ENCODE data around the gene CENPU. TPM values are rescaled to one million over a fixed set of nuclear protein-coding genes. Genes with fewer than 3 reads are reported as not detected.

The CENPU gene
- total RNA-seq, 2 experiments from 2014 or later, result 49.7 to 53.4 TPM

DNA sequence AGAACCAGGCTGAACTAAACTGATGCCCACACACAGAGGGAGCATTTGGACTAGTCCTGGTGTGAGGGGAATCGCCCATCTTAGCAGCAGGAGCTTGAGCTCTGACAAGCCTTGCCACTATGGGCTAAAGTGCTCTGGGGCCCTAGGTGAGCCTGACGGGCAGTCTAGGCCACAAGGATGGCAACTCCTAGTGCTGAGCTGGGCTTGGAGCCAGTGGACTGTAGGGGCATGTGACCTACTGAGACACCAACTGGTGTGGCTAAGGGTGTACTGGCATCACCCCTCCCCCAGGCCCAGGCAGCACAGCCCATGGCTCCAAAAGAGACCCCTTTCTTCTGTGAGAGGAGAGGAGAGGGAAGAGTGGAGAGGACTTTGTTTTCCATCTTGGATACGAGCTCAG is 14.5 kb downstream of the CENPU start:
- DNase-seq (no peak), ATAC-seq (no peak)
- Mint-ChIP-seq H3K9me3 (peaks cover 13% of the 10 kb centered on the region), H3K4me3 (no peak overlapping the region), H3K36me3 (ENCODE audit: low read depth) (peaks cover 81% of the 10 kb centered on the region), H3K27ac (no peak overlapping the region), H3K27me3 (no peaks in the 10 kb centered on the region), H3K4me1 (ENCODE audit: low read depth) (peaks cover 8% of the 10 kb centered on the region)
- ChIA-PET POLR2A (interaction anchor here (1.3 to 1.9 kb wide), 4 partner anchors 9 to 20 kb away, joined by 3 to 7 read pairs (median 3); no protein-coding TSS in a partner anchor), CTCF (interaction anchor here (1.5 kb wide), 1 partner anchor 24 kb away, joined by 3 read pairs; no protein-coding TSS in a partner anchor)
- TF ChIP-seq, protein P1, sequence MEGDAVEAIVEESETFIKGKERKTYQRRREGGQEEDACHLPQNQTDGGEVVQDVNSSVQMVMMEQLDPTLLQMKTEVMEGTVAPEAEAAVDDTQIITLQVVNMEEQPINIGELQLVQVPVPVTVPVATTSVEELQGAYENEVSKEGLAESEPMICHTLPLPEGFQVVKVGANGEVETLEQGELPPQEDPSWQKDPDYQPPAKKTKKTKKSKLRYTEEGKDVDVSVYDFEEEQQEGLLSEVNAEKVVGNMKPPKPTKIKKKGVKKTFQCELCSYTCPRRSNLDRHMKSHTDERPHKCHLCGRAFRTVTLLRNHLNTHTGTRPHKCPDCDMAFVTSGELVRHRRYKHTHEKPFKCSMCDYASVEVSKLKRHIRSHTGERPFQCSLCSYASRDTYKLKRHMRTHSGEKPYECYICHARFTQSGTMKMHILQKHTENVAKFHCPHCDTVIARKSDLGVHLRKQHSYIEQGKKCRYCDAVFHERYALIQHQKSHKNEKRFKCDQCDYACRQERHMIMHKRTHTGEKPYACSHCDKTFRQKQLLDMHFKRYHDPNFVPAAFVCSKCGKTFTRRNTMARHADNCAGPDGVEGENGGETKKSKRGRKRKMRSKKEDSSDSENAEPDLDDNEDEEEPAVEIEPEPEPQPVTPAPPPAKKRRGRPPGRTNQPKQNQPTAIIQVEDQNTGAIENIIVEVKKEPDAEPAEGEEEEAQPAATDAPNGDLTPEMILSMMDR (IDR thresholded peaks at IDR 0.05), result no peak
- intact Hi-C loops (cut with micrococcal nuclease), result no loop called here

DNA sequence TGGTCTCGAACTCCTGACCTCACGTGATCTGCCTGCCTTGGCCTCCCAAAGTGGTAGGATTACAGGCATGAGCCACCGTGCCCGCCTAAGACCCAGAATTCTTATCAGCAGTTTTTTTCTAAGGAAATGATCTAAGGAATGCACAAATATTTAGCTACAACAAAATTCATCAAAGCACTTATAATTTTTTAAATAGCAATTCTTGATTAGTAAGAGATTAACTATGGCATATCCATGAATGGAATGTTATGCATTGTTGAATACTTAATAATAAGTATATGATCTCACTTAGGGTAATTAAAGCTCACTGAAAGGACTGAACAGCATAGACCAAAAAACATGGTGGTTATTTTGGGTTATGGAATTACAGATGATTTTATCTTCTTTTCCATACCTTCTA is 18.4 kb downstream of the CENPU start:
- TF ChIP-seq, protein P1 (IDR thresholded peaks at IDR 0.05), result no peak
- Mint-ChIP-seq H3K4me3 (no peak overlapping the region), H3K27me3 (no peaks in the 10 kb centered on the region), H3K4me1 (ENCODE audit: low read depth) (no peaks in the 10 kb centered on the region), H3K9me3 (peaks cover 1% of the 10 kb centered on the region), H3K36me3 (ENCODE audit: low read depth) (peaks cover 65% of the 10 kb centered on the region), H3K27ac (no peak overlapping the region)
- intact Hi-C loops (cut with micrococcal nuclease), result no loop called here
- ChIA-PET POLR2A (interaction anchor here (1.0 kb wide), 1 partner anchor 13 kb away, joined by 3 read pairs; no protein-coding TSS in a partner anchor), CTCF (interaction anchor here (0.8 to 1.3 kb wide), 2 partner anchors 9 to 19 kb away, joined by 3 to 4 read pairs; no protein-coding TSS in a partner anchor)
- ATAC-seq (no peak), DNase-seq (no peak)

DNA sequence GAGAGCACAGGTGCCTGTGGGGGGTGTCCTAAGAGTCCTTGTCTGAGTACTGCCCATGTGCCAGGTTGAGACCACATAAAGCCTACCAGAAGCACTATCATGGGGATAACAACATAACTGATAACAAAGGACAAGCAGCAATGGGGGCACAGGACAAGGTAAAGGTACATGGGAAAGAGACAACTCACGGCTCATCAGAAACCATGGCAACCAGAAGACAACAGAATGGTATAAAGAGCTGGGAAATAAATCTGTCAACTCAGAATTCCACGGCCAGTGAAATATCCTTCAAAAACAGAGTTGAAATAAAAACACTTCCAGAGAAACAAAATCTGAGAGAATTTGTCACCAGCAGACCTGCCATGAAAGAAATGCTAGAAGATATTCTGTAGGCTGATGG is 20.0 kb downstream of the CENPU start:
- H3K4me3 Mint-ChIP-seq, result no peak overlapping the region
- H3K4me1 Mint-ChIP-seq (ENCODE audit: low read depth), result no peaks in the 10 kb centered on the region
- ATAC-seq (no peak), DNase-seq (no peak)
- no peaks in the 10 kb centered on the region for H3K9me3 Mint-ChIP-seq
- no peaks in the 10 kb centered on the region for H3K27me3 Mint-ChIP-seq
- intact Hi-C loops (cut with micrococcal nuclease), result no loop called here
- peaks cover 64% of the 10 kb centered on the region for H3K36me3 Mint-ChIP-seq (ENCODE audit: low read depth)
- TF ChIP-seq, protein P1 (IDR thresholded peaks at IDR 0.05), result no peak
- POLR2A ChIA-PET, result interaction anchor here (1.3 kb wide), 1 partner anchor 11 kb away, joined by 3 read pairs; no protein-coding TSS in a partner anchor
- H3K27ac Mint-ChIP-seq, result no peak overlapping the region
- CTCF ChIA-PET, result interaction anchor here (0.9 to 1.6 kb wide), 2 partner anchors 13 to 35 kb away, joined by 3 to 4 read pairs; no protein-coding TSS in a partner anchor

DNA sequence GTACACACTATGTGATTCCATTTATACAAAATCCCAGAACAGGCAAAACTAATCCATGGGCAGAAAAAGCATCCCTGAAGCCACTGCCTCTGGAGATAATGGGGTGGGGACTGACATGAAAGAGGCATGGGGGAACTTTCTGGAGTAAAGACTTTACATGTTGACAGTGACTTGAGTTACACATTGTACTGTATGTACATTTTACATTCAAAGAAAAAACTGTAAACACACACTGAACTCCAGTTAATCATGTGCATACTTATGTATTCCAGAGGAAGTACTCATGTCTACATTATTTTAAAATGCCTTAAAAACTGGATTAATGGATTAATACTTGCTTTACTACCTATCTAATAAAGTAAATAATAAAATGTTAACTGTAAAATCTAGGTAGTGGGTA is 21.6 kb downstream of the CENPU start:
- H3K27me3 Mint-ChIP-seq, result no peaks in the 10 kb centered on the region
- H3K27ac Mint-ChIP-seq, result no peak overlapping the region
- DNase-seq, result no peak
- TF ChIP-seq, protein P1 (IDR thresholded peaks at IDR 0.05), result no peak
- intact Hi-C loops (cut with micrococcal nuclease), result no loop called here
- ChIA-PET CTCF (no interaction called here), POLR2A (no interaction called here)
- no peak overlapping the region for H3K4me3 Mint-ChIP-seq
- H3K9me3 Mint-ChIP-seq, result no peaks in the 10 kb centered on the region
- H3K4me1 Mint-ChIP-seq (ENCODE audit: low read depth), result no peaks in the 10 kb centered on the region
- no peak for ATAC-seq
- peaks cover 60% of the 10 kb centered on the region for H3K36me3 Mint-ChIP-seq (ENCODE audit: low read depth)

DNA sequence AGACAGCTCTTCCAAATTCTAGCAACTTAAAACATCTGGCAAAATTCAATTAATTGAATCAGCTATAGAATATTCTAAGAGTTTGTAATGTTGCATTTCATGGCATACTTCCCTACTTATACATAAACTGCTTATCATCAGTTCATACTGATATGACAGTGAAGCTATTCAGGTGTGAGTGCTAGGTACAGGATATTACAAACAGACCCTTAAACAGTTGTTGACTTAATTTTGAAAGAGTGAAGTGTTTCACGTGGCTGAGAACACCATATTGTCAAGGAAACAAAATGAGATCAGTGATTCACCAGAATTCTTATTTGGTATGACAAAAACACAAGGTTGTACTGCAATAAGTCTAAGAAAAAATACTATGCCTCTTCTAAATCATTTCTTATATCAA is 27.4 kb downstream of the CENPU start:
- ChIA-PET POLR2A (interaction anchor here (1.0 kb wide), 1 partner anchor 24 kb away, joined by 3 read pairs; no protein-coding TSS in a partner anchor), CTCF (interaction anchor here (0.7 to 1.8 kb wide), 3 partner anchors 9 to 20 kb away, joined by 3 to 5 read pairs (median 3); no protein-coding TSS in a partner anchor)
- ATAC-seq (no peak), DNase-seq (no peak)
- TF ChIP-seq, protein P1 (IDR thresholded peaks at IDR 0.05), result no peak
- Mint-ChIP-seq H3K4me1 (ENCODE audit: low read depth) (peaks cover 10% of the 10 kb centered on the region), H3K27me3 (no peaks in the 10 kb centered on the region), H3K27ac (no peak overlapping the region), H3K9me3 (no peaks in the 10 kb centered on the region), H3K4me3 (no peak overlapping the region), H3K36me3 (ENCODE audit: low read depth) (peaks cover 67% of the 10 kb centered on the region)
- intact Hi-C loops (cut with micrococcal nuclease), result no loop called here

All from activated CD8-positive, alpha-beta T cell treated with anti-CD3 and anti-CD28 coated beads for 36 hours (primary cell).